SK-N-SH treated with all-trans-retinoic acid at 6 μM for 48 hours (cell line): ENCODE measurements around the gene RBMS1.

Experiments used
- ATAC-seq: fragments of 200-7000 bp; cut with Tn5 transposase; 3 replicates; pipeline ENCODE4 v1.9.1; 2020; ENCODE audit warnings: mild to moderate bottlenecking, moderate library complexity
- ARNTL ChIP-seq: fragments of 450-650 bp; formaldehyde crosslinking; IDR thresholded peaks from 2 replicates; pipeline ENCODE4 v1.5.0; 2020; ENCODE audit warnings: low read depth, mild to moderate bottlenecking, moderate library complexity, borderline replicate concordance
- BACH2 ChIP-seq: fragments of 250-450 bp; sonication (Bioruptor Pico); IDR thresholded peaks from 2 replicates; pipeline ENCODE4 v1.9.0; 2021; ENCODE audit warnings: mild to moderate bottlenecking, borderline replicate concordance
- CSDC2 ChIP-seq: fragments of 250-450 bp; sonication (Bioruptor Pico); IDR thresholded peaks from 2 replicates; pipeline ENCODE4 v1.5.0; 2020; ENCODE audit warnings: mild to moderate bottlenecking, moderate library complexity
- CSRNP3 ChIP-seq: fragments of 250-450 bp; sonication (Bioruptor Pico); IDR thresholded peaks from 2 replicates; pipeline ENCODE4 v1.5.1; 2021; ENCODE audit warnings: mild to moderate bottlenecking, moderate library complexity
- ESRRG ChIP-seq: fragments of 250-450 bp; sonication (Bioruptor Pico); IDR thresholded peaks from 2 replicates; pipeline ENCODE4 v1.6.1; 2021; ENCODE audit warnings: mild to moderate bottlenecking
- GLIS3 ChIP-seq: fragments of 250-450 bp; sonication (Bioruptor Pico); IDR thresholded peaks from 2 replicates; pipeline ENCODE4 v1.5.0; 2020; ENCODE audit warnings: mild to moderate bottlenecking, moderate library complexity
- ISL1 ChIP-seq: fragments of 250-450 bp; sonication (Bioruptor Pico); IDR thresholded peaks from 2 replicates; pipeline ENCODE4 v2.1.2; 2022; ENCODE audit warnings: mild to moderate bottlenecking, moderate library complexity
- OSR1 ChIP-seq: fragments of 250-450 bp; sonication (Bioruptor Pico); IDR thresholded peaks from 2 replicates; pipeline ENCODE4 v1.8.0; 2022; ENCODE audit warnings: moderate library complexity, mild to moderate bottlenecking, inconsistent platforms
- PPARA ChIP-seq: fragments of 250-450 bp; sonication (Bioruptor Pico); IDR thresholded peaks from 2 replicates; pipeline ENCODE4 v1.5.0; 2020; ENCODE audit warnings: mild to moderate bottlenecking, borderline replicate concordance
- RARB ChIP-seq: fragments of 250-450 bp; sonication (Bioruptor Pico); IDR thresholded peaks from 2 replicates; pipeline ENCODE4 v1.8.0; 2021; ENCODE audit warnings: mild to moderate bottlenecking, moderate library complexity
- SNAI2 ChIP-seq: fragments of 250-450 bp; sonication (Bioruptor Pico); IDR thresholded peaks from 2 replicates; pipeline ENCODE4 v1.5.0; 2020; ENCODE audit warnings: mild to moderate bottlenecking, moderate library complexity
- TCF4 ChIP-seq: fragments of 250-450 bp; sonication (Bioruptor Pico); IDR thresholded peaks from 2 replicates; pipeline ENCODE4 v1.8.0; 2021; ENCODE audit warnings: mild to moderate bottlenecking, moderate library complexity, borderline replicate concordance
- TOX ChIP-seq: fragments of 250-450 bp; sonication (Bioruptor Pico); IDR thresholded peaks from 2 replicates; pipeline ENCODE4 v1.8.0; 2021; ENCODE audit warnings: mild to moderate bottlenecking, moderate library complexity, borderline replicate concordance
- ZC3H10 ChIP-seq: fragments of 250-450 bp; sonication (Bioruptor Pico); IDR thresholded peaks from 2 replicates; pipeline ENCODE4 v1.5.1; 2021; ENCODE audit warnings: mild to moderate bottlenecking, moderate library complexity
- ZFP3 ChIP-seq: fragments of 250-450 bp; sonication (Bioruptor Pico); IDR thresholded peaks from 2 replicates; pipeline ENCODE4 v1.5.0; 2020; ENCODE audit warnings: mild to moderate bottlenecking, moderate library complexity
- ZFP30 ChIP-seq: fragments of 450-650 bp; formaldehyde crosslinking; IDR thresholded peaks from 2 replicates; pipeline ENCODE4 v1.5.0; 2022; ENCODE audit warnings: mild to moderate bottlenecking, moderate library complexity
- ZNF565 ChIP-seq: fragments of 450-650 bp; formaldehyde crosslinking; conservative IDR thresholded peaks from 2 replicates; pipeline ENCODE4 v1.5.0; 2020; ENCODE audit warnings: low read depth, mild to moderate bottlenecking, moderate library complexity
- ZNF70 ChIP-seq: fragments of 450-650 bp; formaldehyde crosslinking; IDR thresholded peaks from 2 replicates; pipeline ENCODE4 v1.5.0; 2020; ENCODE audit warnings: mild to moderate bottlenecking, moderate library complexity
- ZNF8 ChIP-seq: fragments of 450-650 bp; formaldehyde crosslinking; IDR thresholded peaks from 2 replicates; pipeline ENCODE4 v1.5.0; 2020; ENCODE audit warnings: mild to moderate bottlenecking, moderate library complexity
- TF ChIP-seq, protein P1 (sequence below): fragments of 250-450 bp; sonication (Bioruptor Pico); IDR thresholded peaks from 2 replicates; pipeline ENCODE4 v1.5.0; 2020; ENCODE audit warnings: mild to moderate bottlenecking, moderate library complexity
- TF ChIP-seq, protein P2 (sequence below): fragments of 250-450 bp; sonication (Bioruptor Pico); IDR thresholded peaks from 2 replicates; pipeline ENCODE4 v1.5.1; 2020; ENCODE audit warnings: low read depth, mild to moderate bottlenecking, moderate library complexity
- TF ChIP-seq, protein P3 (sequence below): fragments of 250-450 bp; sonication (Bioruptor Pico); IDR thresholded peaks from 2 replicates; pipeline ENCODE4 v1.8.0; 2021; ENCODE audit warnings: low read depth, mild to moderate bottlenecking, moderate library complexity, borderline replicate concordance
- TF ChIP-seq, protein P4 (sequence below): fragments of 250-450 bp; sonication (Bioruptor Pico); IDR thresholded peaks from 2 replicates; pipeline ENCODE4 v1.8.0; 2020; ENCODE audit warnings: mild to moderate bottlenecking, moderate library complexity, borderline replicate concordance

The RBMS1 gene

DNA sequence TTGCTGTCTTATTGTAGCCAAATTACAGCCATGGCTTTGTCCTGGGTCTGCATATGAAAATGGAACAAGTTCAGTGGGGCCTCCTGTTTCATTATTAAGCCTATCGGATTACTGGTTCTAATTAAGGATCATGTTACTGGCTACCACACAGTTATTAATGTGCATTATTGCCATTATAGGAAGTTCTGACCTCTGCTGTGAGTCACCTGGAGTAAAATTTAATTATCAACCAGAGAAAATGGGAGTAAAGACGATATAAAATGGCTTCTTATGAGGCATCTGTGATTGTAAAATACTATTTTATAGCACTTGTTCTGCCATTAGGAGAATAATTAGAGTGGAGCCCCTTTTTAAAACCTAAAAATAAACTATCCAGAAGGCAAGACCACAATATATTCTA lies 150.2 kb downstream of the RBMS1 start:
- peak; percentile 31 for ATAC-seq
- TF ChIP-seq ZFP3: no peak
- peak; percentile 71 for TF ChIP-seq ISL1 (CRISPR knock-in tag)
- peak; percentile 53; the same call in 1 of the 2 replicates for TF ChIP-seq ZC3H10 (CRISPR knock-in tag)
- TF ChIP-seq, all 23 proteins: peak for 2

- ATAC-seq: 0 out of 3 replicates have a peak, but pooled peaks have one; percentile 6
- TF ChIP-seq ARNTL (CRISPR knock-in tag) (no peak), ZNF8 (CRISPR knock-in tag) (no peak), TCF4 (CRISPR knock-in tag) (no peak), PPARA (CRISPR knock-in tag) (no peak), ISL1 (CRISPR knock-in tag) (no peak), SNAI2 (CRISPR knock-in tag) (no peak), ZNF565 (CRISPR knock-in tag) (no peak), OSR1 (CRISPR knock-in tag) (no peak)
Observed at GRCh38 chr2:160339726-160340125, 153.9 kb downstream of the RBMS1 start.

DNA sequence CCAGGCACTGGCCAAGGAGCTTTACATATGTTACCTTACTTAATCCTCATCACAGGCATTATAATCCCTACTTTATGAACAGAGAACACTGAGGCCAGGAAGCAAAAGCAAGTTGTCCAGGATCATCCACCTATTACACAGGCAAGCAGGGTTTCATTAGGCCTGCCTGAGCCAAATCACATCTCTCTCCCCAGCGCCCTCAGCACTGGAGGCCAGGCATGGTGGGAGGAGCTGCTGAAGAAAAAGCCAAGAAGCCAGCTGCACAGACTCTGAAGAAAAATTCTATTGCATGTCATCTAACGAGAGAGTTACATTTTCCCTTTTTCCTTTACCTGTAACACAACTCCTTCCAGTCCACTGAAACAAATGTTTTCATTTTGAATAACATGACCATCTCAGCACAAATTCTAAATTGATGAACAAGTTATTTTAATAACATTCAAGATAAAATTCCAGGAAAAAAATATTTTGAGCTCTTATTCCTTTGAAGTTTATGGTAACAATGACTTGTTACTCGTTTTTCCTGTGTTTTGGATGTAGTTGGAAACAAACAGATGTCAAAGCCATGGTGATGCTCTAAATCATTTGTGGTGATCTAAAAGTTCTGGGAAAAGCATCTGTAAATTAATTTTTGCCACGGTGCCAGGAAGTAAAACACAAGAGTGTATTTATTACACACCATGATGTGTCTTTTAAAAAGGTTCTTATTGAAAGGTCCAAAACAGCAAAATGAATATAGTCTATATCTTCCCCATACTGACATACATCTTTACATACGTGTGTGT lies 154.5 kb downstream of the RBMS1 start:
- TF ChIP-seq CSDC2 (CRISPR knock-in tag) (0 out of 2 replicates have a peak, but pooled peaks have one; percentile 38), ISL1 (CRISPR knock-in tag) (0 out of 2 replicates have a peak, but pooled peaks have one; percentile 14)
- TF ChIP-seq, protein P1, sequence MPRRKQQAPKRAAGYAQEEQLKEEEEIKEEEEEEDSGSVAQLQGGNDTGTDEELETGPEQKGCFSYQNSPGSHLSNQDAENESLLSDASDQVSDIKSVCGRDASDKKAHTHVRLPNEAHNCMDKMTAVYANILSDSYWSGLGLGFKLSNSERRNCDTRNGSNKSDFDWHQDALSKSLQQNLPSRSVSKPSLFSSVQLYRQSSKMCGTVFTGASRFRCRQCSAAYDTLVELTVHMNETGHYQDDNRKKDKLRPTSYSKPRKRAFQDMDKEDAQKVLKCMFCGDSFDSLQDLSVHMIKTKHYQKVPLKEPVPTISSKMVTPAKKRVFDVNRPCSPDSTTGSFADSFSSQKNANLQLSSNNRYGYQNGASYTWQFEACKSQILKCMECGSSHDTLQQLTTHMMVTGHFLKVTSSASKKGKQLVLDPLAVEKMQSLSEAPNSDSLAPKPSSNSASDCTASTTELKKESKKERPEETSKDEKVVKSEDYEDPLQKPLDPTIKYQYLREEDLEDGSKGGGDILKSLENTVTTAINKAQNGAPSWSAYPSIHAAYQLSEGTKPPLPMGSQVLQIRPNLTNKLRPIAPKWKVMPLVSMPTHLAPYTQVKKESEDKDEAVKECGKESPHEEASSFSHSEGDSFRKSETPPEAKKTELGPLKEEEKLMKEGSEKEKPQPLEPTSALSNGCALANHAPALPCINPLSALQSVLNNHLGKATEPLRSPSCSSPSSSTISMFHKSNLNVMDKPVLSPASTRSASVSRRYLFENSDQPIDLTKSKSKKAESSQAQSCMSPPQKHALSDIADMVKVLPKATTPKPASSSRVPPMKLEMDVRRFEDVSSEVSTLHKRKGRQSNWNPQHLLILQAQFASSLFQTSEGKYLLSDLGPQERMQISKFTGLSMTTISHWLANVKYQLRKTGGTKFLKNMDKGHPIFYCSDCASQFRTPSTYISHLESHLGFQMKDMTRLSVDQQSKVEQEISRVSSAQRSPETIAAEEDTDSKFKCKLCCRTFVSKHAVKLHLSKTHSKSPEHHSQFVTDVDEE (CRISPR knock-in tag): no peak
- ATAC-seq: peak; percentile 70

GRCh38 chr2:160337728-160338127 lies 155.9 kb downstream of the RBMS1 start:
- TF ChIP-seq ZC3H10 (CRISPR knock-in tag) (no peak), ZFP3 (no peak), BACH2 (CRISPR knock-in tag) (no peak), ESRRG (no peak), ARNTL (CRISPR knock-in tag) (no peak), TOX (CRISPR knock-in tag) (no peak)
- TF ChIP-seq, protein P2, sequence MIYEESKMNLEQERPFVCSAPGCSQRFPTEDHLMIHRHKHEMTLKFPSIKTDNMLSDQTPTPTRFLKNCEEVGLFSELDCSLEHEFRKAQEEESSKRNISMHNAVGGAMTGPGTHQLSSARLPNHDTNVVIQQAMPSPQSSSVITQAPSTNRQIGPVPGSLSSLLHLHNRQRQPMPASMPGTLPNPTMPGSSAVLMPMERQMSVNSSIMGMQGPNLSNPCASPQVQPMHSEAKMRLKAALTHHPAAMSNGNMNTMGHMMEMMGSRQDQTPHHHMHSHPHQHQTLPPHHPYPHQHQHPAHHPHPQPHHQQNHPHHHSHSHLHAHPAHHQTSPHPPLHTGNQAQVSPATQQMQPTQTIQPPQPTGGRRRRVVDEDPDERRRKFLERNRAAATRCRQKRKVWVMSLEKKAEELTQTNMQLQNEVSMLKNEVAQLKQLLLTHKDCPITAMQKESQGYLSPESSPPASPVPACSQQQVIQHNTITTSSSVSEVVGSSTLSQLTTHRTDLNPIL (CRISPR knock-in tag): no peak
- TF ChIP-seq, all 23 proteins: peak for 0
- no peak for ATAC-seq

DNA sequence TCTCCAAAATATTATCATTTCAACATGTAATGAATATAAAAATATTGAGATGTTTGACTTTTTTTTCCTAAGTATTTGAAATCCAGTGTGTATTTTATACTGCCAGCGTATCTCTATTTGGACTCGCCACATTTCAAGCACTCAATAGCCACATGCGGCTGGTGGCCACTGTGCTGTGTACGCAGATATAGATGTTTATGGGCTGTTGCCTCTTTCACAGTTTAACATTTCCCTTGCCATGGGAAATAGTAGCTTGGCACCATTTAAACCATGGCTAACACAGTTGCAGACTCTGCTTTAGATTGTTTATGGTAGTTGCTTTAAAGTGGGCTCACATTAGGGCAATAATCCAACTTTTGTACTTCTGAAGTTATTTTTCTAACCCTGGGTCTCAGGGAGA lies 157.0 kb downstream of the RBMS1 start:
- TF ChIP-seq, protein P2 (CRISPR knock-in tag): no peak
- no peak for TF ChIP-seq RARB (CRISPR knock-in tag)
- no peak for TF ChIP-seq ZC3H10 (CRISPR knock-in tag)
- no peak for TF ChIP-seq GLIS3 (CRISPR knock-in tag)
- TF ChIP-seq CSDC2 (CRISPR knock-in tag): no peak
- TF ChIP-seq ESRRG: no peak
- no peak for TF ChIP-seq ZFP30
- no peak for TF ChIP-seq BACH2 (CRISPR knock-in tag)
- TF ChIP-seq ZNF565 (CRISPR knock-in tag): no peak
- TF ChIP-seq ARNTL (CRISPR knock-in tag): no peak
- no peak for TF ChIP-seq ZNF8 (CRISPR knock-in tag)
- TF ChIP-seq PPARA (CRISPR knock-in tag): no peak
- no peak for TF ChIP-seq ZNF70
- no peak for TF ChIP-seq CSRNP3 (CRISPR knock-in tag)
- TF ChIP-seq ZFP3: no peak
- TF ChIP-seq, protein P3, sequence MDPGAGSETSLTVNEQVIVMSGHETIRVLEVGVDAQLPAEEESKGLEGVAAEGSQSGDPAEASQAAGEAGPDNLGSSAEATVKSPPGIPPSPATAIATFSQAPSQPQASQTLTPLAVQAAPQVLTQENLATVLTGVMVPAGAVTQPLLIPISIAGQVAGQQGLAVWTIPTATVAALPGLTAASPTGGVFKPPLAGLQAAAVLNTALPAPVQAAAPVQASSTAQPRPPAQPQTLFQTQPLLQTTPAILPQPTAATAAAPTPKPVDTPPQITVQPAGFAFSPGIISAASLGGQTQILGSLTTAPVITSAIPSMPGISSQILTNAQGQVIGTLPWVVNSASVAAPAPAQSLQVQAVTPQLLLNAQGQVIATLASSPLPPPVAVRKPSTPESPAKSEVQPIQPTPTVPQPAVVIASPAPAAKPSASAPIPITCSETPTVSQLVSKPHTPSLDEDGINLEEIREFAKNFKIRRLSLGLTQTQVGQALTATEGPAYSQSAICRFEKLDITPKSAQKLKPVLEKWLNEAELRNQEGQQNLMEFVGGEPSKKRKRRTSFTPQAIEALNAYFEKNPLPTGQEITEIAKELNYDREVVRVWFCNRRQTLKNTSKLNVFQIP (CRISPR knock-in tag): no peak
- no peak for TF ChIP-seq TOX (CRISPR knock-in tag)
- TF ChIP-seq, protein P4, sequence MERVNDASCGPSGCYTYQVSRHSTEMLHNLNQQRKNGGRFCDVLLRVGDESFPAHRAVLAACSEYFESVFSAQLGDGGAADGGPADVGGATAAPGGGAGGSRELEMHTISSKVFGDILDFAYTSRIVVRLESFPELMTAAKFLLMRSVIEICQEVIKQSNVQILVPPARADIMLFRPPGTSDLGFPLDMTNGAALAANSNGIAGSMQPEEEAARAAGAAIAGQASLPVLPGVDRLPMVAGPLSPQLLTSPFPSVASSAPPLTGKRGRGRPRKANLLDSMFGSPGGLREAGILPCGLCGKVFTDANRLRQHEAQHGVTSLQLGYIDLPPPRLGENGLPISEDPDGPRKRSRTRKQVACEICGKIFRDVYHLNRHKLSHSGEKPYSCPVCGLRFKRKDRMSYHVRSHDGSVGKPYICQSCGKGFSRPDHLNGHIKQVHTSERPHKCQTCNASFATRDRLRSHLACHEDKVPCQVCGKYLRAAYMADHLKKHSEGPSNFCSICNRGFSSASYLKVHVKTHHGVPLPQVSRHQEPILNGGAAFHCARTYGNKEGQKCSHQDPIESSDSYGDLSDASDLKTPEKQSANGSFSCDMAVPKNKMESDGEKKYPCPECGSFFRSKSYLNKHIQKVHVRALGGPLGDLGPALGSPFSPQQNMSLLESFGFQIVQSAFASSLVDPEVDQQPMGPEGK (CRISPR knock-in tag): no peak
- no peak for ATAC-seq
